Gastroesophageal sphincter (tissue), 4 donors: ENCODE data around the gene PSMC2. TPM values are rescaled to one million over a fixed set of nuclear protein-coding genes. Genes with fewer than 3 reads are reported as not detected.

Source experiments
- ATAC-seq: fragments of 150-250 bp; one replicate; pipeline ENCODE4 v1.9.1; 2016; ENCODE audit warnings: mild to moderate bottlenecking, moderate library complexity
- H3K27ac ChIP-seq, 4 donors: fragments of 200-600 bp; sonication (generic) in 3 of 4; 1 replicate in 3 of 4; 2 replicates in 1 of 4; pipeline ENCODE4 v1.5.1; 2016 to 2019
- H3K27me3 ChIP-seq: fragments of 200-600 bp; sonication (generic); one replicate; pipeline ENCODE4 v1.5.1; 2019
- H3K36me3 ChIP-seq, 2 donors: fragments of 200-600 bp; sonication (generic); one replicate each; pipeline ENCODE4 v1.5.1; 2019; ENCODE audit warnings: control low read depth in 1 of 2
- H3K4me1 ChIP-seq, 3 donors: fragments of 200-600 bp; sonication (generic); 1 replicate in 2 of 3; 2 replicates in 1 of 3; pipeline ENCODE4 v1.5.1; 2016 to 2019; ENCODE audit warnings: control low read depth in 2 of 3
- H3K4me3 ChIP-seq, 2 donors: fragments of 200-600 bp; sonication (generic); one replicate each; pipeline ENCODE4 v1.5.1; 2019; ENCODE audit warnings: mild to moderate bottlenecking in 1 of 2, moderate library complexity in 1 of 2
- H3K9me3 ChIP-seq, 3 donors: fragments of 200-600 bp; sonication (generic); one replicate each; pipeline ENCODE4 v1.5.1; 2017 to 2019; ENCODE audit warnings: control low read depth in 2 of 3
- CTCF ChIP-seq, 4 experiments: fragments of 200-600 bp in 2 of 4; fragments of 450-650 bp in 2 of 4; sonication (generic) in 1 of 4; IDR thresholded peaks; one replicate each; pipeline ENCODE4 v1.5.1; 2017 to 2019; ENCODE audit warnings: antibody characterized with exemption in 4 of 4, mild to moderate bottlenecking in 2 of 4, moderate library complexity in 2 of 4
- EP300 ChIP-seq: sonication (generic); formaldehyde crosslinking; IDR thresholded peaks from one replicate; pipeline ENCODE4 v1.6.1; 2017; ENCODE audit warnings: antibody characterized with exemption, mild to moderate bottlenecking
- POLR2A ChIP-seq, 2 donors: fragments of 450-650 bp; IDR thresholded peaks; one replicate each; pipeline ENCODE4 v1.6.1; 2017; ENCODE audit warnings: antibody characterized with exemption in 2 of 2, mild to moderate bottlenecking in 2 of 2, moderate library complexity in 1 of 2
- POLR2AphosphoS5 ChIP-seq: sonication (generic); formaldehyde crosslinking; IDR thresholded peaks from one replicate; pipeline ENCODE4 v1.6.1; 2017; ENCODE audit warnings: antibody characterized with exemption
- WGBS, 2 donors: methylation state at CpG; one replicate each; pipeline ENCODE4 v1.1.5; 2018; ENCODE audit warnings: low coverage in 1 of 2; 5-methylcytosine and 5-hydroxymethylcytosine counted together
- total RNA-seq, 4 donors: library from RNA; depleted of rRNA; stranded (reverse); fragments of >200 nt; gene quantifications; one replicate each; pipeline ENCODE4 v1.1.0, GENCODE V29; 2016

The PSMC2 gene
- total RNA-seq, 4 donors from 2014 or later, result 119 to 137 (median 128) TPM

GRCh38 chr7:103382032-103382402, 34.6 kb downstream of the PSMC2 start:
- 85 to 86% methylated on average over 4 to 5 of the region's 5 CpGs for WGBS, 2 donors

GRCh38 chr7:103387242-103387641, 39.8 kb downstream of the PSMC2 start:
- Histone ChIP-seq H3K4me3 (no peak overlapping the region), H3K9me3 (no peaks in the 10 kb centered on the region), H3K27me3 (peaks cover 7% of the 10 kb centered on the region), H3K36me3 (no peaks in the 10 kb centered on the region), H3K27ac (no peak overlapping the region), H3K4me1 (no peaks in the 10 kb centered on the region)
- no peak for TF ChIP-seq POLR2AphosphoS5
- no peak for TF ChIP-seq POLR2A (IDR thresholded peaks at IDR 0.05)
- TF ChIP-seq EP300, result no peak
- no peak for TF ChIP-seq CTCF (IDR thresholded peaks at IDR 0.05)
- WGBS, 2 donors, result 64% methylated on average over 1 of the region's 1 CpG; no CpG with 5 or more reads in 1 of the 2 donors
- no peak for ATAC-seq

More at GRCh38 chr7:103382032-103382402, 34.6 kb downstream of the PSMC2 start:
- TF ChIP-seq EP300 (no peak), POLR2A (IDR thresholded peaks at IDR 0.05) (no peak), CTCF (IDR thresholded peaks at IDR 0.05) (no peak), POLR2AphosphoS5 (no peak)
- H3K36me3 ChIP-seq, result no peaks in the 10 kb centered on the region
- H3K27me3 ChIP-seq, result peaks cover 8% of the 10 kb centered on the region
- no peak for ATAC-seq
- H3K9me3 ChIP-seq, result no peaks in the 10 kb centered on the region
- H3K4me1 ChIP-seq, result no peaks in the 10 kb centered on the region
- H3K27ac ChIP-seq, result no peak overlapping the region
- no peak overlapping the region for H3K4me3 ChIP-seq

- ATAC-seq, result no peak
- Histone ChIP-seq H3K4me3 (no peak overlapping the region), H3K27me3 (peaks cover 7% of the 10 kb centered on the region), H3K27ac (no peak overlapping the region), H3K4me1 (no peaks in the 10 kb centered on the region), H3K9me3 (no peaks in the 10 kb centered on the region), H3K36me3 (no peaks in the 10 kb centered on the region)
- TF ChIP-seq EP300 (no peak), POLR2A (IDR thresholded peaks at IDR 0.05) (no peak), CTCF (IDR thresholded peaks at IDR 0.05) (no peak), POLR2AphosphoS5 (no peak)
- 67 to 89% methylated on average over 2 to 4 of the region's 4 CpGs for WGBS, 2 donors
Measured at GRCh38 chr7:103388469-103389140, 41.2 kb downstream of the PSMC2 start.

- no peak for ATAC-seq
- H3K4me3 ChIP-seq, result no peak overlapping the region
- no peaks in the 10 kb centered on the region for H3K9me3 ChIP-seq
- H3K36me3 ChIP-seq, result no peaks in the 10 kb centered on the region
- H3K27ac ChIP-seq, result no peak overlapping the region
- no peak for TF ChIP-seq CTCF (IDR thresholded peaks at IDR 0.05)
- TF ChIP-seq EP300, result no peak
- TF ChIP-seq POLR2A (IDR thresholded peaks at IDR 0.05), result no peak
- no peak for TF ChIP-seq POLR2AphosphoS5
- H3K4me1 ChIP-seq, result no peaks in the 10 kb centered on the region
- WGBS, 2 donors, result 65 to 68% methylated on average over 3 of the region's 3 CpGs
- H3K27me3 ChIP-seq, result peaks cover 7% of the 10 kb centered on the region
Measured at GRCh38 chr7:103389263-103389662, 41.8 kb downstream of the PSMC2 start.

- Histone ChIP-seq H3K27me3 (peaks cover 7% of the 10 kb centered on the region), H3K4me3 (no peak overlapping the region), H3K4me1 (no peaks in the 10 kb centered on the region), H3K27ac (no peak overlapping the region), H3K36me3 (no peaks in the 10 kb centered on the region), H3K9me3 (no peaks in the 10 kb centered on the region)
- 95 to 96% methylated on average over 2 to 5 of the region's 5 CpGs for WGBS, 2 donors
- no peak for ATAC-seq
- TF ChIP-seq POLR2A (IDR thresholded peaks at IDR 0.05) (no peak), CTCF (IDR thresholded peaks at IDR 0.05) (no peak), EP300 (no peak), POLR2AphosphoS5 (no peak)
Measured at GRCh38 chr7:103391150-103391549, 43.7 kb downstream of the PSMC2 start.
